ENCODE data around the gene OPA1.

The OPA1 gene

DNA sequence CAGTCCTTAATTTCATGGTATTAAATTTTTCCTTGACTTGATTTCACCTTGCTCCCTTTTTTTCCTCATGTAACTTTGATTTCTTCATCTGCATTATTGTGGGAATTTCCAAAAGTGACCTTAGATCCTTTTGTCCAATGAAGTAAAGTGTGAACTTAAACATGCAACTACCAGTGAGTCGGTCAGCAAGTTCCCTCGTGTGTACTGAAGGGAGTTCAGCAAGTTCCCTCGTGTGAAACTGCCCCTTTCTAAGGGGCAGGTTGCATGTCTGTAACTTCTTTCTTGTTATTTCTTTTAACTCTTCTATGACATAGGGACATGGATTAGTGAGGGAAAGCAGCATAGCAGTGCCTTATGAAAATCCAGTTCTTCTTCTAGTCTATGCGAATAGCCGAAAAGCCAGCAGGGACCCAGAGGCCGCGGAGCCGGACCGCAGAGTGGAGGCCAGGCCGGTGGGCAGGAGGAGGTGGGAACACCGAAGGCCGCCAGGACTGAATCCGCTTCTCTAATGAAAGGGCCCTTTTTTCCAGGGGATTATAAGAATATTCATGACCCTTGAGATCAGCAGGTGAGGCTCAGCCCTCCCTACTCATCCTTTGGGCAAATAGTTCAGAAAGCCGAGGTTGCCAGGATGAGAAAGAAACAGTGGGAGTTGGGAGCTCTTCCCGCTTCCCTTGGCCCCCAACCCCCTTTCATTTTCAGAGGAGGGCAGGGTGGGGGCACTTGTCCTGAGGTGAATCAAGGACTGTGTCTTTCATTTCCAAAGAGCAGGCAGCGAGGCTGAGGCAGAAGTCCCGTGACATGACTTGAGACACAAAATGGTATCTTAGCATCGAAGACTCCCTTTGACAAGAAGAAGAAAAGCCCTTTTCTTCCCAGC, 117.5 kb downstream of the OPA1 start:
- DNase-seq (ENCODE audit: low read depth), result no peak

GRCh38 chr3:193711166-193711485, 118.1 kb downstream of the OPA1 start:
- DNase-seq (ENCODE audit: low read depth), result no peak

- no peak for DNase-seq (ENCODE audit: low read depth)
Observed at GRCh38 chr3:193711523-193711963, 118.5 kb downstream of the OPA1 start.

DNA sequence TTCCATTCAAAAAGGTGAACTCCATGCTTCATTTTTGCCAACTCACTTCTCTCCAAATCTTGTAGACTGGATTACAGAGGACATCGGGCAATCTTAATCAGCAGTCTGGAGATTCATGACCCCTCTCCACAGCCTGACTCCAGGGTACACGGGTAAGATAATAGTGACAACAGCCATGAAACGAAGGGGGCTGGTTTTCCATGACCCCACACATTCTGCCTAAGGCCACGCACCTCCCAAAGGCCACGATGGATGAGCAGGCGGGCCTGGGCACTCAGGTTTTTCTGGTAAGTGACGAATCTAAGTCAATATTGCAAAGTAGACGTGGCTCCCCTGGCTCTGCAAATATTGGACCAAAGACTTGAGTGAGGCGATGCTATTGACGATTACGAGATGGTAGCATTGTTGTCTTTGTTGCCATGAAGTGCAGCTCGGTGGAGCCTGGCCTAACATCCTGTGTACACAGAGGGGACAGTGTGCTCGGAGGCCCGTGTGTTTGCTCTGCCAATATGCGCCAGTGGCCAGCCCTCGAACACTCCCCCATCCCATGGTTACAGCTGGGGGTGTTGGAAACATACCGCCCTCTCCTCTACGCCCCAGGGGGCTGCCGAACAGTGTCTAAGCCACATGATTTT, 119.1 kb downstream of the OPA1 start:
- DNase-seq (ENCODE audit: low read depth), result no peak

DNA sequence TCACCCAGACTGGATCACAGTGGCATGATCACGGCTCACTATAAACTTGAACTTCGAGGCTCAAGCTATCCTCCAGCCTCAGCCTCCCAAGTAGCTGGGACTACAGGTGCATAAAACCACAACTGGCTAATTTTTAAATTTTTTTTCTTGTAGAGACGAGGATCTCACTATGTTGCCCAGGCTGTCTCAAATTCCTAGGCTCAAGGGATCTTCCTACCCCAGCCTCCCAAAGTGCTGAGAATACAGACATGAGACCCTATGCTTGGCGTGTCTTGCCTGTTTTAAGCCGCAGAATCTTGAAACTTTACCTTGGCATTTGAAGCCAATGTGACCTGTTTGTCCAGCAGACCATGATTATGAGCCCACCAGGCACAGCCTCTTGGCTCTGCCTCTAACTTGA, 119.9 kb downstream of the OPA1 start:
- no peak for DNase-seq (ENCODE audit: low read depth)

DNA sequence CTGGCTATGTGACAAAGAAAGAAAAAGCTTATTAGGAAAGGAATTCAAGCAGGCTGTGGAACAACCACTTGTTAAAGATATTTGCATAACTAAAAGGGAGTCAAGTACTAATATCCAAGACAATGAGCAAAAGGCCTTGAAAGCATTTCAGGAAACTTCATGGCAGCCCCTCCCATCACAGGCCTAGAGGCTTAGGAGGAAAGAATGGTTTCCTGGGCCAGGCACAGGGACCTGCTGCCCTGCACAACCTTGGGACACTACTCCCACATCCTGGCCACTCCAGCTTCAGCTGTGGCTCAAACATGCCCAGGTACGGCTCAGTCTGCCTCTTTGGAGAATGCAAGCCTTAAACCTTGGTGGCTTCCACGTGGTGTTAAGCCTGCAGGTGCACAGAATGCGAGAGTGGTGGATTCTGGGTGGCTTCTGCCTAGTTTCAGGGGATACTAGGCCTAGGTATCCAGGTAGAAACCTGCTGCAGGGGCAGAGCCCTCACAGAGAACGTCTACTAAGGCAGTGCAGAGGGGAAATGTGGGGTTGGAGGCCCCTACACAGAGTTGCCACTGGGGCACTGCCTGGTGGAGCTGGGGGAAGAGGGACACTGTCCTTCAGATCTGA, 121.6 kb downstream of the OPA1 start:
- DNase-seq (ENCODE audit: low read depth), result no peak

DNA sequence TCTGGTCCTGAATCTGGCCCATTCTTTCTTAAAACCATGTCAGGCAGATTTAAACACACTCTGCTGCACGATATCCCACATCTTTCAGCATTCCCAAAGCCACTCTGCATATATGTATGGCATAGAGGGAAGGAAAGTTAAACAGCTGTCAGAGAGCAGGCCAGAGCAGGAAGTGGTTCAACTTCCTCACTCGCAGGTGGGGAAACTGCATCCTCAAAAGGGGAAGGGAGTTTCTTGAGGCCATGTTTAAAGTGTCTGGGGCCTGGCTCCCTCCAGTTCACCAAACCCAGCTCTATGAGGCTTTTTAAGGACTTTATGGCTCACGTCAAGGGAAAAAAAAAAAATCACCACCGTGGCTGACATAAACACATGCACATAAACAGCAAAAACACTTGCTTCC, 123.1 kb downstream of the OPA1 start:
- DNase-seq (ENCODE audit: low read depth), result no peak

- no peak for DNase-seq (ENCODE audit: low read depth)
Observed at GRCh38 chr3:193719735-193720134, 126.7 kb downstream of the OPA1 start.

DNA sequence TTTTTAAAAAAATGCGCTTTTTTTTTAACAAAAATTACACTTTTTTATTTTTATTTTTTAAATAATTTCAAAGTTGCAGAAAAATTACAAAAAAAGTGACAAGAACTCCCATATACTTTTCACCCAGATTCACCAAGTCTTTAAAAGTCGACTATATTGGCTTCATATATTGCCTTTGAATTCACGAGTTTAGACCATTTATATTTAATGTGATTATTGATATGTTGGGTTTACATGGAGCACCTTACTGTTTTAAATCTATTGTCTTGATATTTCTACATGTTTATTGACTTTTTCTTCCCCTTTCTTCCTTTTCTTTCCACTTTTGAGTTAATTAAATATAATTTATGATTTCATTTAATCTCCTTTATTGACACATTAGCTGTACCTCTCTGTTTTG, 127.2 kb downstream of the OPA1 start:
- no peak for DNase-seq (ENCODE audit: low read depth)

GRCh38 chr3:193722566-193722965, 129.6 kb downstream of the OPA1 start:
- no peak for DNase-seq (ENCODE audit: low read depth)

GRCh38 chr3:193727089-193727488, 134.1 kb downstream of the OPA1 start:
- no peak for DNase-seq (ENCODE audit: low read depth)

- DNase-seq (ENCODE audit: low read depth), result no peak
Observed at GRCh38 chr3:193728429-193729087, 135.6 kb downstream of the OPA1 start.

GRCh38 chr3:193729088-193729465, 136.1 kb downstream of the OPA1 start:
- no peak for DNase-seq (ENCODE audit: low read depth)

- DNase-seq (ENCODE audit: low read depth), result no peak
Observed at GRCh38 chr3:193729601-193730000, 136.6 kb downstream of the OPA1 start.

DNA sequence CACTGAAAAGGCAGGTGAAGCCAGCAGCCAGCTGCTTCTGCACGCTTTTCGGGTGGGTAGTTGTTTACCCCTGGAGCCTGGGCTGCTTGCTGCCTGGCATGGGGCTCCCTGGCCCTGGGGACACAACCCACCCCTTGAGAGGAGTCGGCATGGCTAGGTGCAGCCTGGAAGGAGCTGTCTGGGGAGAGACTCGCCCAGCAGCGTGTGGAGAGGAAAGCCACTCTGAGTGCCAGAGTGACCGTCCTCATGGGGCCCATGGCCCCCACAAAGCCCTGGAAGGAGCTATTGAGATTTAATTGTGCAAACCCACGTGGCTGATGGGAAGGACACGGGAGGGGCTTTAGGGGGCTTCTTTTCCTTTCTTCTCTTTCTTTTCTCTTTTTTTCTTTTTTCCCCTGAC, 137.5 kb downstream of the OPA1 start:
- no peak for DNase-seq (ENCODE audit: low read depth)

DNA sequence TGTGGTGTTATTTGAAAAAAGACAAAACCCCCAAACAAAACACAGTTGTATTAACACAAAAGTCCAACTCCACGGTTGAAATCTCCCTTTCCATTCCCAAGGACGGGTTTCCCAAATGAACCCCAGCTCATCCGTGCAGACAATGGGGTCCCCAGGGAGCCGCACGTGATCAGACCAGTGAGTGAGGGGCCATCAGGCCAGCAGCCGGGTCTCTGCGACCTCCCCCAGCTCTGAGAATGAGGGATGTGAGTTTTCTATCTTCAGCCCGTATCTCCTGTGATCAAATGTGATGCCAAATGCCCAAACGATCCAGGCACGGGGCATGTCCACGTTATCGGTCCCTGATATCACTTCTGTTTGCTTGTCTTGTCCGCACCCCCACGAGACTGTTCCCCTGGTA, 138.0 kb downstream of the OPA1 start:
- DNase-seq (ENCODE audit: low read depth), result no peak

DNA sequence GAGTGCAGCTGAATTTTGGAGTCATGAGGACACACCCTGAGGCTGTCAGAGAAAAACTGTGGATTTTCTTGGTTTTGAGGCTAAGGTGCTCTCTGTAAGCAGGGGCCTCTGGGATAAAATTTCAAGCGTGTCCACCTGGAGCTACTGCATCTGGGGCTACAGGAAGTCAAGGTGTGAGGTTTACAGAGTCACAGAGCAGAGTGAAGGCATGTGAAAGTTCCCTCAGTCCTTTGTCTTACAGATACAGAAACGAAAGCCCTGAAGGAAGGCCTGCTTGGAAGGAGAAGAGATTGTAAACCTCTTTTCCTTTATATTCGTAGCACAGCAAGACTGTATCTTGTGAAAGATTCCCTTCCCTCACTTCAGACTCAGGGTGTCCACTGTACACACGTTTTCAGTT, 138.6 kb downstream of the OPA1 start:
- no peak for DNase-seq (ENCODE audit: low read depth)

- no peak for DNase-seq (ENCODE audit: low read depth)
Observed at GRCh38 chr3:193732391-193732790, 139.4 kb downstream of the OPA1 start.

GRCh38 chr3:193732827-193733226, 139.8 kb downstream of the OPA1 start:
- DNase-seq (ENCODE audit: low read depth), result no peak

DNA sequence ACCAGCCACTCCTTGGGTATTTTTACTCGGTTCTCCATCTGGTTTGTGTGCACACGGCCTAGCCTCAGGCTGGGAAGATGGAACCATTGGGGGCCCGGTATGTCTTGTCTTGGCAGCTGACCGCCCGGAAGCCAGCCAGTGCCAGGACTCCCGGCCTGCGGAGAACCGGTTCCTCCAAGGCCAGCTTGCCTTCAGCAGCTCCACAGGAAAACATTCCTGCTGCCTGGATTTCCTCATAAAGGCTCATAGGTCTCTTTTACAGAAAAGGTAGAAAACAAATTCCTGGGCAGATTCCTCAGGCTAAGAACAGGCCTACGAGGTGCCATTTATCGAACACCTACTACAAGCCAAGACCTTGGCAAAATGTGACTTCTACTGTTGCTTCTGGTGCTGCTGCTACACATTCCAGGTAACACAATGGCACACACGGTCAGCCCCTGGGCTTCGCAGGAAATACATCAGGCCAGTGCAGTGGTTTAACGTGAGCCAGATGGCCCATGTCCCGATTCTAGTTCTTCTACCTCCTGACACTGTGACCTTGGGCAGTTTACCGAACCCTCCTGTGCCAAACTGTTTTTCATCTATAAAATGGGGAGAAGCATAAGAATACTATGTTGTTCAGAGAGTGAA, 141.8 kb downstream of the OPA1 start:
- no peak for DNase-seq (ENCODE audit: low read depth)

DNA sequence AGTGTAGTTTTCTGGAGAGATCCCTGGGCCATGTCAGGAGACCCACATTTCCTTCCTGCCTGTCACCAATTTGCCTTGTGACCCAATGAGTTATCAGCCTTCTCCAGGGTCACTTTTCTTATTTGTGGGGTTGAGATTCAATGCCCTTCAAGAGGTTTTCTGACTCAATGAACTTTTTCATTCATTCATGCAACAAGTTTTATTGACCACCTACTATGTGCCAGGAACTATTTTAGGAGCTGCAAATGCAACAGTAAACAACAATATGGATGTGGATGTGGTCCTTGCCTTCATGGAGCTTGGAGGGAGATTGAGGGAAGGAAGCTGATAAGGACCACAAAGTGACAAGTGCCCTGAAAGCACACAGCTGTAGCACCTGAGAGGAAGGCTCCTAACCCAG, 142.8 kb downstream of the OPA1 start:
- DNase-seq (ENCODE audit: low read depth), result no peak

DNA sequence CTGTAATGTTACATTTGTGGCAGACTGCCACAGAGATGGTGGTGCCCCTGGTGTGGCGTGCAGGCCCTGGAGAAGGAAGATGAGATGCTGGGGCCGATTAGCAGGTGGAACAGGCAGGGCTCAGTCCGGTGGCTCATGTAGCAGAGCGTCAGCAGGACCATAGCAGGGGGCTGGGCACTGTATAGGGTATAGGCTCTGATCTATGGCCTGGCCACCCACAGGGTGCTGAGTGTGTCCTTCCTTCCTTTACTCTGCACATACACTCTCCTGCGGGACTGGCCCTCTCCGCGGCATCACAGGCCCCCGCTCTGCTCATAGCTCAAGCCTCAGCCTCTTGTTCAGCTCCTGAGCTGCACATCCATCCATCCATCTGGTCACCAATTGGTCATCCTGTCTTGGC, 143.6 kb downstream of the OPA1 start:
- DNase-seq (ENCODE audit: low read depth), result no peak

Measured in T-helper 22 cell (primary cell).